GM19238 (cell line): ENCODE measurements around the gene PPP2R2C.

Source experiments
- DNase-seq: peaks from one replicate; pipeline ENCODE4 v3.0.0; 2011; ENCODE audit warnings: low spot score; ENCODE audit not compliant: insufficient read length

Gene PPP2R2C

GRCh38 chr4:6332042-6332668, 140.3 kb downstream of the PPP2R2C start:
- DNase-seq: no peak

- no peak for DNase-seq
These were observed 140.9 kb downstream of the PPP2R2C start for GRCh38 chr4:6331468-6331867.

GRCh38 chr4:6331018-6331417, 141.4 kb downstream of the PPP2R2C start:
- DNase-seq: no peak

GRCh38 chr4:6330384-6330767, 142.0 kb downstream of the PPP2R2C start:
- DNase-seq: no peak

GRCh38 chr4:6329478-6330383, 142.7 kb downstream of the PPP2R2C start:
- no peak for DNase-seq

GRCh38 chr4:6328526-6328925, 143.9 kb downstream of the PPP2R2C start:
- DNase-seq: no peak

GRCh38 chr4:6327220-6327917, 145.0 kb downstream of the PPP2R2C start:
- DNase-seq: peak; percentile 81

- no peak for DNase-seq
These were observed 145.9 kb downstream of the PPP2R2C start for GRCh38 chr4:6326312-6327060.

- DNase-seq: no peak
These were observed 146.6 kb downstream of the PPP2R2C start for GRCh38 chr4:6325788-6326290.

- no peak for DNase-seq
These were observed 147.2 kb downstream of the PPP2R2C start for GRCh38 chr4:6324999-6325787.

- DNase-seq: no peak
These were observed 147.9 kb downstream of the PPP2R2C start for GRCh38 chr4:6324461-6324998.

- peak; percentile 27 for DNase-seq
These were observed 149.4 kb downstream of the PPP2R2C start for GRCh38 chr4:6322761-6323566.

GRCh38 chr4:6322067-6322760, 150.2 kb downstream of the PPP2R2C start:
- no peak for DNase-seq

- DNase-seq: no peak
These were observed 151.1 kb downstream of the PPP2R2C start for GRCh38 chr4:6321361-6321760.

GRCh38 chr4:6320663-6321062, 151.8 kb downstream of the PPP2R2C start:
- DNase-seq: no peak

GRCh38 chr4:6319530-6320150, 152.8 kb downstream of the PPP2R2C start:
- no peak for DNase-seq

GRCh38 chr4:6318206-6318605, 154.2 kb downstream of the PPP2R2C start:
- DNase-seq: no peak

- no peak for DNase-seq
These were observed 155.9 kb downstream of the PPP2R2C start for GRCh38 chr4:6316461-6317003.
